KMS-11 (cell line): ENCODE data around the gene NFIB.

Source experiments
- H2AFZ ChIP-seq: fragments of 200-600 bp; sonication (generic); 2 replicates; pipeline ENCODE4 v1.6.1; 2016; ENCODE audit warnings: antibody characterized with exemption, mixed run types, low read depth
- H3K27ac ChIP-seq: fragments of 200-600 bp; sonication (generic); 2 replicates; pipeline ENCODE4 v1.6.1; 2016; ENCODE audit warnings: mild to moderate bottlenecking, mixed run types
- H3K27me3 ChIP-seq: fragments of 200-600 bp; sonication (generic); 2 replicates; pipeline ENCODE4 v1.6.1; 2017; ENCODE audit warnings: mild to moderate bottlenecking, low read depth, mixed run types, moderate library complexity; ENCODE audit not compliant: insufficient read depth
- H3K36me3 ChIP-seq: fragments of 200-600 bp; sonication (generic); 2 replicates; pipeline ENCODE4 v1.6.1; 2017; ENCODE audit warnings: mild to moderate bottlenecking, mixed run types; ENCODE audit not compliant: insufficient read depth
- H3K4me1 ChIP-seq: fragments of 200-600 bp; sonication (generic); 2 replicates; pipeline ENCODE4 v1.6.1; 2016; ENCODE audit warnings: mild to moderate bottlenecking, low read depth, mixed run types; ENCODE audit not compliant: poor library complexity, severe bottlenecking
- H3K4me2 ChIP-seq: fragments of 200-600 bp; sonication (generic); 2 replicates; pipeline ENCODE4 v1.7.0; 2016; ENCODE audit warnings: mild to moderate bottlenecking, mixed run types
- H3K4me3 ChIP-seq: fragments of 200-600 bp; sonication (generic); IDR thresholded peaks from 2 replicates; pipeline ENCODE4 v1.6.1; 2017; ENCODE audit warnings: low read depth, low read length, mixed read lengths; ENCODE audit not compliant: insufficient read depth
- H3K79me2 ChIP-seq: fragments of 200-600 bp; sonication (generic); 2 replicates; pipeline ENCODE4 v1.6.1; 2016; ENCODE audit warnings: low read depth, mixed run types; ENCODE audit not compliant: insufficient read depth
- H3K9ac ChIP-seq: fragments of 200-600 bp; sonication (generic); 2 replicates; pipeline ENCODE4 v1.6.1; 2016; ENCODE audit warnings: mild to moderate bottlenecking, mixed run types
- H4K20me1 ChIP-seq: fragments of 200-600 bp; sonication (generic); 2 replicates; pipeline ENCODE4 v1.6.1; 2016; ENCODE audit warnings: mild to moderate bottlenecking, mixed run types; ENCODE audit not compliant: insufficient read depth
- TF ChIP-seq, protein P1 (sequence below): fragments of 200-600 bp; sonication (generic); conservative IDR thresholded peaks from 2 replicates; pipeline ENCODE4 v1.6.1; 2017; ENCODE audit warnings: low read depth, mild to moderate bottlenecking, antibody characterized with exemption, low read length, moderate library complexity, mixed read lengths

The NFIB gene

DNA sequence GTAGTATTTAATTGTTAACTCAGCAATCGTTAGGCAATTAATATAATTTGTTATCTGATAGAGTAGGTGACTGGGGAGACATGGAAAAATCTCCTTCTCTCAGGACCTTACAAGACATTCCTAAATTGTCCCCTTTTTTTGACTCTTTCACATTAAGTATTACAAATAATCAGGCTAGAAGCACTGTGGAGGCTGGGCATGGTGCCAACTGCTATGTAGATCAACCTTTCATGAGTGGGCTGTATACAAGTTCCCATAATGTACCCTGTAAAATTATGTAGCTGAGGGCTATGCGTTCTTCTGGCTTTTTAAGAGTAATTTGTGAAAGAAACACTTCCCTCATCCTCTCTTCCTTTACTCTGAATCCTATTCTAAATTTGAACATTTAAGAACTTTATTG is 140.2 kb downstream of the NFIB start:
- Histone ChIP-seq H3K79me2 (no peaks in the 10 kb centered on the region), H3K4me3 (no peak overlapping the region), H3K27ac (no peak overlapping the region), H3K4me2 (no peak overlapping the region), H3K36me3 (no peaks in the 10 kb centered on the region), H2AFZ (no peak overlapping the region), H3K4me1 (no peaks in the 10 kb centered on the region), H3K27me3 (no peaks in the 10 kb centered on the region), H4K20me1 (no peaks in the 10 kb centered on the region), H3K9ac (no peak overlapping the region)
- TF ChIP-seq, protein P1, sequence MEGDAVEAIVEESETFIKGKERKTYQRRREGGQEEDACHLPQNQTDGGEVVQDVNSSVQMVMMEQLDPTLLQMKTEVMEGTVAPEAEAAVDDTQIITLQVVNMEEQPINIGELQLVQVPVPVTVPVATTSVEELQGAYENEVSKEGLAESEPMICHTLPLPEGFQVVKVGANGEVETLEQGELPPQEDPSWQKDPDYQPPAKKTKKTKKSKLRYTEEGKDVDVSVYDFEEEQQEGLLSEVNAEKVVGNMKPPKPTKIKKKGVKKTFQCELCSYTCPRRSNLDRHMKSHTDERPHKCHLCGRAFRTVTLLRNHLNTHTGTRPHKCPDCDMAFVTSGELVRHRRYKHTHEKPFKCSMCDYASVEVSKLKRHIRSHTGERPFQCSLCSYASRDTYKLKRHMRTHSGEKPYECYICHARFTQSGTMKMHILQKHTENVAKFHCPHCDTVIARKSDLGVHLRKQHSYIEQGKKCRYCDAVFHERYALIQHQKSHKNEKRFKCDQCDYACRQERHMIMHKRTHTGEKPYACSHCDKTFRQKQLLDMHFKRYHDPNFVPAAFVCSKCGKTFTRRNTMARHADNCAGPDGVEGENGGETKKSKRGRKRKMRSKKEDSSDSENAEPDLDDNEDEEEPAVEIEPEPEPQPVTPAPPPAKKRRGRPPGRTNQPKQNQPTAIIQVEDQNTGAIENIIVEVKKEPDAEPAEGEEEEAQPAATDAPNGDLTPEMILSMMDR, result no peak

DNA sequence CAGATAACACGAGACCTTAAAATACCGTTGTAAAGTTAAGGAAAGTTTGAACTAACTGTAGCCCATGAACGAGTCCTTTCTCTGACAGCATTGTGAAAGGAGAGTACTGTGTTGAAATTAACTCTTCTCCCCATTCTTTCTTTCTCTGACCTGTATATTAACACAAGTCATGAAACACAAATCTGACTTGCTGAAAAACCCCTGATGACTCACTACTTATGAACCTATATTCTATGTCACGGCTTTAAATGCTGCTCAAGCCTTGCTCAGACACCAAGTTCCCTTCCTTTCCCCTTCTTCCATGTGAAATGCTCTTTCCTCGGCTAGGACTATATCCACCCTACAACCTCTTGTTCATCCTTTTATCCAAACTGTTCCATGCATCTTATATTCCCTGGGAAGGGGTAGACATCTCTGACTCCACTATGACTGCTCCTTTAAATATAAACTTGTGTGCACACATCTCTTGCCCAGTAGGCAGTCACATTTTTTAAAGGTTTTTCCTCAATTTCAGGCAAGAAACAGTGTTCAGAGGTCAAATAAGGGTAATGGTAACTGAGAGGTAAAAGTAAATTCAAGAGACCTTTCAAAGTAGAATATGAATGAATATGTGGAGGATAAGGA is 142.9 kb downstream of the NFIB start:
- H2AFZ ChIP-seq, result no peak overlapping the region
- H3K27ac ChIP-seq, result no peak overlapping the region

DNA sequence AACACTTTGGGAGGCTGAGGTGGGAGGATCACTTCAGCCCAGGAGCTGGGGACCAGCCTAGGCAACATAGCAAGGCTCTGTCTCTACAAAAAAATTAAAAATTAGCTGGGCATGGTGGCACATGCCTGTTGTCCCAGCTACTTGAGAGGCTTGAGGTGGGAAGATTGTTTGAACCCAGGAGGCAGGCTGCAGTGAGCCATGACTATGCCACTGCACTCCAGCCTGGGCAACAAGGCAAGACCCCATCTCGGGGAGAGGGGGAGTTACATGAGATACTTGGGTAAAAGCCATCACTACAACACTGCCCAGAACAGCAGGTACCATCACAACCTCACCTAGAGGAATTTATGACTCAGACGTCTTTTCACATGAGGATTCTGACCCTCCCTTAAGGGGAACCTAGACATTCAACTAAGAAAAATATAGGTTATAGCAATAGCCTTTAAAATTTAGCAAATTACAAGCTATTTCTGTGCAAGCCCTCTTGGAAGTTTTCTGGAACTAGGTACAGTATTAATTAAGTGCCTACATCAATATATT is 143.5 kb downstream of the NFIB start:
- Histone ChIP-seq H2AFZ (no peak overlapping the region), H3K27me3 (no peaks in the 10 kb centered on the region), H3K27ac (no peak overlapping the region), H3K36me3 (no peaks in the 10 kb centered on the region), H4K20me1 (no peaks in the 10 kb centered on the region), H3K79me2 (no peaks in the 10 kb centered on the region), H3K4me3 (no peak overlapping the region), H3K9ac (no peak overlapping the region), H3K4me2 (no peak overlapping the region), H3K4me1 (no peaks in the 10 kb centered on the region)
- TF ChIP-seq, protein P1, result no peak

More for the DNA sequence above, 142.9 kb downstream of the NFIB start:
- Histone ChIP-seq H3K27me3 (no peaks in the 10 kb centered on the region), H4K20me1 (no peaks in the 10 kb centered on the region), H3K79me2 (no peaks in the 10 kb centered on the region), H3K36me3 (no peaks in the 10 kb centered on the region), H3K4me3 (no peak overlapping the region), H3K9ac (no peak overlapping the region), H3K4me2 (no peak overlapping the region), H3K4me1 (no peaks in the 10 kb centered on the region)
- TF ChIP-seq, protein P1, result no peak

DNA sequence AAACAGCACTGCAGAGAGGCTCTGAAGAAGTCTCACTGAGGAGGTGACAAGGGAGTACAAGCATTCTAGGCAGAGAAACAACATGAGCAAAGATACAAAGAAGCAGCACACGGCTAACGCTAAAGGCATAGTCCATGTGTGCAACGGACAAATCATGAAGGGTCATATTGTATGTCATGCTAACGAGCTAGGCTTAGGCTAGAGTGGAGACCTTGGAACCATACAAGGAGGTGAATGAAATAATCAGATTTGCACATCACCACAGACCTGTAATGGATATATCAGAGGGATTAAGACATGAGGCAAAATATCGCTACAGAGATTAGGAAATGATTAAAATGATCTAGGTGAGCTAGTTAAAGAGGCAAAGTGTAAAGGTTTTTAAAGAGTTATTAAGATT is 145.6 kb downstream of the NFIB start:
- no peak overlapping the region for H3K27ac ChIP-seq
- TF ChIP-seq, protein P1, result no peak
- H3K9ac ChIP-seq, result no peak overlapping the region
- no peak overlapping the region for H2AFZ ChIP-seq
- H3K4me3 ChIP-seq, result no peak overlapping the region
- H3K4me2 ChIP-seq, result no peak overlapping the region
- no peaks in the 10 kb centered on the region for H3K27me3 ChIP-seq
- H3K4me1 ChIP-seq, result no peaks in the 10 kb centered on the region
- H3K36me3 ChIP-seq, result no peaks in the 10 kb centered on the region
- no peaks in the 10 kb centered on the region for H4K20me1 ChIP-seq
- H3K79me2 ChIP-seq, result no peaks in the 10 kb centered on the region
